ENCODE results near the gene SLC6A17.

DNA sequence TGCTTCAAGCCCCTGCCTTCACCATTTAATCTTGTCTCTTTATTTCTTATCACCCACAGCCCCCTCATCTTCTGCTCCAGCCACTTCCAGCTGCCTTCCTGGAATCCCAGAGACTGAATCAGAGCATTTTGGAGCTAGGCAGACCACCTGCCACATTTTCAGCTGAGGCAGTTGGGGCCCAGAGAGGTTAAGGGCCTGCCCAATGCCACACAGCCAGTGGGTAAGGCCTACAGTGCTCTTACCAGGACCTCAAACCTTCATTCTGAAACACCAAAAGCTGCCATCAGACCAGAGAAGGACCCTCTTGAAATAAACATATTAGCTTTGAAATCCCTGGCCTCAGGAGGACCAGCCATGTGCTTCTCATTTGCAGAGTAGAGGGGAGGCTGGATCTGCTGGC is 17.6 kb upstream of the SLC6A17 start:
- TF ChIP-seq, protein P1, sequence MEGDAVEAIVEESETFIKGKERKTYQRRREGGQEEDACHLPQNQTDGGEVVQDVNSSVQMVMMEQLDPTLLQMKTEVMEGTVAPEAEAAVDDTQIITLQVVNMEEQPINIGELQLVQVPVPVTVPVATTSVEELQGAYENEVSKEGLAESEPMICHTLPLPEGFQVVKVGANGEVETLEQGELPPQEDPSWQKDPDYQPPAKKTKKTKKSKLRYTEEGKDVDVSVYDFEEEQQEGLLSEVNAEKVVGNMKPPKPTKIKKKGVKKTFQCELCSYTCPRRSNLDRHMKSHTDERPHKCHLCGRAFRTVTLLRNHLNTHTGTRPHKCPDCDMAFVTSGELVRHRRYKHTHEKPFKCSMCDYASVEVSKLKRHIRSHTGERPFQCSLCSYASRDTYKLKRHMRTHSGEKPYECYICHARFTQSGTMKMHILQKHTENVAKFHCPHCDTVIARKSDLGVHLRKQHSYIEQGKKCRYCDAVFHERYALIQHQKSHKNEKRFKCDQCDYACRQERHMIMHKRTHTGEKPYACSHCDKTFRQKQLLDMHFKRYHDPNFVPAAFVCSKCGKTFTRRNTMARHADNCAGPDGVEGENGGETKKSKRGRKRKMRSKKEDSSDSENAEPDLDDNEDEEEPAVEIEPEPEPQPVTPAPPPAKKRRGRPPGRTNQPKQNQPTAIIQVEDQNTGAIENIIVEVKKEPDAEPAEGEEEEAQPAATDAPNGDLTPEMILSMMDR (conservative IDR thresholded peaks at IDR 0.05; ENCODE audit: low read depth, low read length) = no peak
- no peak for TF ChIP-seq EZH2 (IDR thresholded peaks at IDR 0.05; ENCODE audit: borderline replicate concordance, low read depth, low read length, poor library complexity, severe bottlenecking)

Data from A673 (cell line).